ENCODE data around the gene SSX2.
"Not testable (repeated sequence)": the region's sequence is repeated elsewhere in the genome, so short reads cannot be mapped to it uniquely, and the experiment has no call there.

DNA sequence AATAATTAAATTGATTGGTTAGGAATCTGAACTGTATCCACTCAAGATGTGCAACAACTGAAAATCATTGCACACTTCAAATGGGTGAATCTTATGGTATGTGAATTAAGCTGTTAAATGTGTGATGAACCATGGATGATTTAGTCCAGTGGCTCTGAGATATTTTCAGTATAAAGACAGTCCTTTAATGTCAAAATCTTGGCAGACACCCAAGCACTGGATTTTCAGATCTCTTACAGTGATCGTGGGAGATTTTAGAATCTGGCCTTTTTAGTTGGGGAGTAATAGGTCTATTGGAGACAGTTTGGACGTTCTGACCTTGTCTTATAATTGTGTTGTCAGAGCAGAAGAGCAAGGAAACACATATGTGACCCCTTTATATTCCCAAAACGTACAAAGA lies 56.3 kb downstream of the SSX2 start:
- TF ChIP-seq, protein P1, sequence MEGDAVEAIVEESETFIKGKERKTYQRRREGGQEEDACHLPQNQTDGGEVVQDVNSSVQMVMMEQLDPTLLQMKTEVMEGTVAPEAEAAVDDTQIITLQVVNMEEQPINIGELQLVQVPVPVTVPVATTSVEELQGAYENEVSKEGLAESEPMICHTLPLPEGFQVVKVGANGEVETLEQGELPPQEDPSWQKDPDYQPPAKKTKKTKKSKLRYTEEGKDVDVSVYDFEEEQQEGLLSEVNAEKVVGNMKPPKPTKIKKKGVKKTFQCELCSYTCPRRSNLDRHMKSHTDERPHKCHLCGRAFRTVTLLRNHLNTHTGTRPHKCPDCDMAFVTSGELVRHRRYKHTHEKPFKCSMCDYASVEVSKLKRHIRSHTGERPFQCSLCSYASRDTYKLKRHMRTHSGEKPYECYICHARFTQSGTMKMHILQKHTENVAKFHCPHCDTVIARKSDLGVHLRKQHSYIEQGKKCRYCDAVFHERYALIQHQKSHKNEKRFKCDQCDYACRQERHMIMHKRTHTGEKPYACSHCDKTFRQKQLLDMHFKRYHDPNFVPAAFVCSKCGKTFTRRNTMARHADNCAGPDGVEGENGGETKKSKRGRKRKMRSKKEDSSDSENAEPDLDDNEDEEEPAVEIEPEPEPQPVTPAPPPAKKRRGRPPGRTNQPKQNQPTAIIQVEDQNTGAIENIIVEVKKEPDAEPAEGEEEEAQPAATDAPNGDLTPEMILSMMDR (IDR thresholded peaks at IDR 0.05), result not testable (repeated sequence)
- not testable (repeated sequence) for TF ChIP-seq POLR2A, POLR2AphosphoS5 (IDR thresholded peaks at IDR 0.05)
